Mesenchymal stem cell (in vitro differentiated cells and primary cell): ENCODE measurements around the gene TTC4.

Experiments
- DNase-seq: peaks from one replicate; pipeline ENCODE4 v3.0.0-alpha.2; 2013
- H2AFZ ChIP-seq: one replicate; pipeline ENCODE4 v1.6.1; 2013; ENCODE audit warnings: low read depth, mild to moderate bottlenecking, control low read depth, inconsistent platforms, low read length, moderate library complexity
- H2AK5ac ChIP-seq: 2 replicates; pipeline ENCODE4 v1.6.1; 2013; ENCODE audit warnings: low read length, moderate library complexity, mild to moderate bottlenecking, inconsistent platforms; ENCODE audit not compliant: severe bottlenecking
- H2BK120ac ChIP-seq: one replicate; pipeline ENCODE4 v1.6.1; 2013; ENCODE audit warnings: low read depth, mild to moderate bottlenecking, inconsistent platforms, low read length, moderate library complexity
- H2BK12ac ChIP-seq, 2 experiments: one replicate each; pipeline ENCODE4 v1.6.1; 2013; ENCODE audit warnings: inconsistent platforms in 2 of 2, low read length in 2 of 2, mild to moderate bottlenecking in 2 of 2, moderate library complexity in 2 of 2, control low read depth in 1 of 2
- H2BK15ac ChIP-seq: one replicate; pipeline ENCODE4 v1.6.1; 2013; ENCODE audit warnings: mild to moderate bottlenecking, low read depth, inconsistent platforms; ENCODE audit not compliant: poor library complexity, severe bottlenecking
- H2BK5ac ChIP-seq: 2 replicates; pipeline ENCODE4 v1.6.1; 2013; ENCODE audit warnings: low read depth, mild to moderate bottlenecking, low read length, control low read depth, inconsistent platforms; ENCODE audit not compliant: poor library complexity, severe bottlenecking
- H3K14ac ChIP-seq, 2 experiments: one replicate each; pipeline ENCODE4 v1.6.1; 2013; ENCODE audit warnings: inconsistent platforms in 2 of 2, low read length in 2 of 2, control low read depth in 1 of 2, mild to moderate bottlenecking in 1 of 2, moderate library complexity in 1 of 2
- H3K18ac ChIP-seq, 2 experiments: one replicate each; pipeline ENCODE4 v1.6.1; 2013; ENCODE audit warnings: inconsistent platforms in 2 of 2, low read length in 2 of 2, control low read depth in 1 of 2, low read depth in 1 of 2, mild to moderate bottlenecking in 1 of 2
- H3K23ac ChIP-seq, 2 experiments: one replicate each; pipeline ENCODE4 v1.6.1; 2013; ENCODE audit warnings: inconsistent platforms in 2 of 2, low read length in 2 of 2, mild to moderate bottlenecking in 2 of 2, moderate library complexity in 2 of 2, control low read depth in 1 of 2
- H3K27ac ChIP-seq: 2 replicates; pipeline ENCODE4 v1.5.1; 2013; ENCODE audit warnings: mild to moderate bottlenecking, moderate library complexity, low read length, control low read depth, inconsistent platforms; ENCODE audit not compliant: poor library complexity, severe bottlenecking
- H3K27me3 ChIP-seq, 2 experiments: 2 replicates each; pipeline versions ENCODE4 v1.6.1 to v1.7.0; 2013; ENCODE audit warnings: low read length in 2 of 2, mild to moderate bottlenecking in 2 of 2, moderate library complexity in 2 of 2, control low read depth in 1 of 2, inconsistent platforms in 1 of 2; ENCODE audit not compliant: control insufficient read depth in 1 of 2, insufficient read depth in 1 of 2
- H3K36me3 ChIP-seq, 2 experiments: 2 replicates each; pipeline versions ENCODE4 v1.6.1 to v1.7.0; 2013; ENCODE audit warnings: low read length in 2 of 2, control low read depth in 1 of 2, inconsistent platforms in 1 of 2, low read depth in 1 of 2, mild to moderate bottlenecking in 1 of 2; ENCODE audit not compliant: insufficient read depth in 2 of 2, control insufficient read depth in 1 of 2
- H3K4ac ChIP-seq, 2 experiments: one replicate each; pipeline ENCODE4 v1.6.1; 2013; ENCODE audit warnings: inconsistent platforms in 2 of 2, low read length in 2 of 2, mild to moderate bottlenecking in 2 of 2, moderate library complexity in 2 of 2, control low read depth in 1 of 2, low read depth in 1 of 2
- H3K4me1 ChIP-seq: 2 replicates; pipeline ENCODE4 v1.6.1; 2013; ENCODE audit warnings: low read depth, low read length, control low read depth; ENCODE audit not compliant: control insufficient read depth, insufficient read depth
- H3K4me2 ChIP-seq: 2 replicates; pipeline ENCODE4 v1.6.1; 2013; ENCODE audit warnings: low read length, mild to moderate bottlenecking, inconsistent platforms; ENCODE audit not compliant: poor library complexity, severe bottlenecking
- H3K4me3 ChIP-seq, 2 experiments: 2 replicates each; pipeline versions ENCODE4 v1.5.1 to v1.7.0; 2013; ENCODE audit warnings: low read length in 2 of 2, mild to moderate bottlenecking in 2 of 2, control low read depth in 1 of 2, low read depth in 1 of 2; ENCODE audit not compliant: insufficient read depth in 1 of 2
- H3K79me1 ChIP-seq: replicated peaks from 2 replicates; pipeline ENCODE4 v1.6.1; 2013; ENCODE audit warnings: mild to moderate bottlenecking, control low read depth, low read length, inconsistent platforms; ENCODE audit not compliant: poor library complexity, severe bottlenecking
- H3K9ac ChIP-seq: 2 replicates; pipeline ENCODE4 v1.7.0; 2013; ENCODE audit warnings: mild to moderate bottlenecking, low read length, moderate library complexity
- H3K9me3 ChIP-seq: 2 replicates; pipeline ENCODE4 v1.7.0; 2013; ENCODE audit warnings: mild to moderate bottlenecking, low read length; ENCODE audit not compliant: control insufficient read depth
- H4K8ac ChIP-seq: one replicate; pipeline ENCODE4 v1.6.1; 2013; ENCODE audit warnings: inconsistent platforms, mild to moderate bottlenecking, low read length, moderate library complexity
- H4K91ac ChIP-seq: one replicate; pipeline ENCODE4 v1.6.1; 2013; ENCODE audit warnings: mild to moderate bottlenecking, low read length, inconsistent platforms
- WGBS: methylation state at CpG from one replicate; pipeline ENCODE4 v1.1.7; 2013; ENCODE audit warnings: mixed read lengths; 5-methylcytosine and 5-hydroxymethylcytosine counted together

Gene TTC4

GRCh38 chr1:54671985-54672608 lies 43.6 kb upstream of the TTC4 start:
- no peak overlapping the region for H4K8ac ChIP-seq
- DNase-seq = peak; percentile 55
- H3K36me3 ChIP-seq = no peaks in the 10 kb centered on the region
- H3K18ac ChIP-seq = no peak overlapping the region
- no peak overlapping the region for H3K4me3 ChIP-seq
- H3K4me1 ChIP-seq = no peaks in the 10 kb centered on the region
- no peak overlapping the region for H2BK15ac ChIP-seq
- no peak overlapping the region for H4K91ac ChIP-seq
- H2BK5ac ChIP-seq = no peak overlapping the region
- no peak overlapping the region for H3K9ac ChIP-seq
- H3K27me3 ChIP-seq = peaks cover 11 to 33% of the 10 kb centered on the region in 2 experiments
- H2AFZ ChIP-seq = no peak overlapping the region
- H3K4me2 ChIP-seq = no peak overlapping the region
- no peak overlapping the region for H3K14ac ChIP-seq
- no peak overlapping the region for H3K23ac ChIP-seq
- H2AK5ac ChIP-seq = no peak overlapping the region
- WGBS = 34% methylated on average over 6 of the region's 6 CpGs
- no peak overlapping the region for H2BK12ac ChIP-seq
- H3K79me1 ChIP-seq = no peaks in the 10 kb centered on the region
- no peak overlapping the region for H2BK120ac ChIP-seq
- no peak overlapping the region for H3K4ac ChIP-seq
- no peaks in the 10 kb centered on the region for H3K9me3 ChIP-seq
- no peak overlapping the region for H3K27ac ChIP-seq

DNA sequence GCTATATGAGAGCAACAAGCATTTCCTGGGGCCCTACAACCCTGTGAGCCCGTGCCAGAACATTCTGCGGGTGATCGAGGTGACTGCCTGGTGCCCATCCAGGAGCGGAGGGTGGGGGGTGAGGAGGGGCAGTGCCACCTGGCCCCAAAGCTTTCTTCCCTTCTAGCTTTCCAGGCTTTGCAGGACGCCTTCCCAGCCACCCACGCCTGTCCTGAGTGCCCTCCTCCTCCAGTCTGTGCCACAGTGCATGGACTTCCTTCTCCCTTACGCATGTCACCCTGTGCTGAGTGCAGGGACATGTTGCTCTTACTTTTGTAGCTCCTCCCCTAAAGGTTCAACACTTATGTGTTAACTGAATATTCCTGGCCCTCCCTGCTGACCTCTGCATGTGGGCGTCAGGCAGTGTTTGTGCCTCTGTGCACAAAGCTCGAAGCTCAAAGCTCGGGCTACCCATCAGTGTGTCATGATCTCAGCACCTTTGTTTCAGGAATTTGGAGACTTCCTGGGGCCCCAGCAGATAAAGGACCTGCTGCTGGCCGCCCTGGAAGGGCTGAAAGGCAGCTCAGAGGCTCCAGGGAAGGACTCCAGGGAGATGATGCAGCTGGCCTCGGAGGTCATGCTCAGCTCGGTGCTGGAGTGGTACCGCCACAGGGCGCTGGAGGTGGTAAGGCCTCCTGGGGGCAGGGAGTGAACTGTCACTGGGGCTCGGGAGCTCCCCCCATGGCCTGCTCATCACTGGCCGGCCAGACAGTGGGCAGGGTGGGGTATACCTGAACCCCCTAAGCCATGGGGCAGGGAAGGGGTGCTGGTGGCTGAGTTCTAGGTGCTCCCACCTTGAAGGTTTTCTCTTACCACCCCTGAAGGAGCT lies 36.7 kb upstream of the TTC4 start:
- no peak overlapping the region for H3K27ac ChIP-seq
- H4K8ac ChIP-seq = no peak overlapping the region
- H3K4me2 ChIP-seq = no peak overlapping the region
- no peak for DNase-seq
- no peaks in the 10 kb centered on the region for H3K9me3 ChIP-seq
- H3K18ac ChIP-seq = no peak overlapping the region
- no peak overlapping the region for H3K4ac ChIP-seq
- no peak overlapping the region for H3K14ac ChIP-seq
- H2BK5ac ChIP-seq = no peak overlapping the region
- peaks cover 20 to 55% of the 10 kb centered on the region in 2 experiments for H3K27me3 ChIP-seq
- no peak overlapping the region for H3K9ac ChIP-seq
- 68% methylated on average over 16 of the region's 17 CpGs for WGBS
- H3K23ac ChIP-seq = no peak overlapping the region
- H2BK120ac ChIP-seq = no peak overlapping the region
- no peak overlapping the region for H3K4me3 ChIP-seq
- no peak overlapping the region for H2BK12ac ChIP-seq
- no peaks in the 10 kb centered on the region for H3K4me1 ChIP-seq
- H2AK5ac ChIP-seq = no peak overlapping the region
- no peak overlapping the region for H4K91ac ChIP-seq
- no peak overlapping the region for H2BK15ac ChIP-seq
- H3K36me3 ChIP-seq = no peaks in the 10 kb centered on the region
- no peaks in the 10 kb centered on the region for H3K79me1 ChIP-seq
- H2AFZ ChIP-seq = no peak overlapping the region

GRCh38 chr1:54679706-54680105 lies 36.0 kb upstream of the TTC4 start:
- no peak overlapping the region for H3K4ac ChIP-seq
- no peaks in the 10 kb centered on the region for H3K9me3 ChIP-seq
- H3K27me3 ChIP-seq = peaks cover 24 to 57% of the 10 kb centered on the region in 2 experiments
- H2BK15ac ChIP-seq = peak overlapping the region; percentile 75
- no peak overlapping the region for H3K23ac ChIP-seq
- DNase-seq = no peak
- H3K27ac ChIP-seq = no peak overlapping the region
- WGBS = 83% methylated on average over 7 of the region's 7 CpGs
- H2AFZ ChIP-seq = no peak overlapping the region
- H3K79me1 ChIP-seq = no peaks in the 10 kb centered on the region
- no peak overlapping the region for H3K4me3 ChIP-seq
- no peaks in the 10 kb centered on the region for H3K36me3 ChIP-seq
- no peak overlapping the region for H2BK120ac ChIP-seq
- no peak overlapping the region for H2BK5ac ChIP-seq
- H2AK5ac ChIP-seq = no peak overlapping the region
- no peak overlapping the region for H3K18ac ChIP-seq
- no peak overlapping the region for H4K8ac ChIP-seq
- no peak overlapping the region for H3K9ac ChIP-seq
- H3K14ac ChIP-seq = no peak overlapping the region
- no peak overlapping the region for H4K91ac ChIP-seq
- H3K4me1 ChIP-seq = no peaks in the 10 kb centered on the region
- no peak overlapping the region for H3K4me2 ChIP-seq
- H2BK12ac ChIP-seq = no peak overlapping the region

DNA sequence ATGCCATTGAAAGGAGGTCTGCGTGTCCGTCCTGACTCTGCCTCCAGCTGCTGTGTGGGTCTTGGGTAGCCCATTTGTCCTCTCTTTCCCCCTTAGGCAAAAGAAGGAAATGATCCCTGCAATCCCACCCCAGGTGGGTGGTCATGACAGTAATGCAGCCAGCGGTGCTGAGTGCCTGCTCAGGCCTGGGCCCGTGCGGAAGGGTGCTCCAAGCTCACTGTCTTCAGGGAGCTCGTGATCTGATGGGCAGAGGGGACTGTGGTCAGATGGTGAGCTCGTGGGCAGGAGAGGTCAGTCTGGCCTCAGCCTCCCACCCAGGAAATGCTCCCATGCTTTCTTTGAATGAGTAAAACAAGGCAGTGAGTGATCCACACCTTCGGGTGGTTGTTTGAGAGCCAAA lies 35.3 kb upstream of the TTC4 start:
- no peak overlapping the region for H3K27ac ChIP-seq
- no peaks in the 10 kb centered on the region for H3K36me3 ChIP-seq
- no peaks in the 10 kb centered on the region for H3K79me1 ChIP-seq
- 80% methylated on average over 8 of the region's 8 CpGs for WGBS
- no peak overlapping the region for H3K23ac ChIP-seq
- H3K4me1 ChIP-seq = no peaks in the 10 kb centered on the region
- H2BK120ac ChIP-seq = no peak overlapping the region
- no peak overlapping the region for H3K4me3 ChIP-seq
- no peaks in the 10 kb centered on the region for H3K9me3 ChIP-seq
- no peak overlapping the region for H2BK15ac ChIP-seq
- H3K18ac ChIP-seq = no peak overlapping the region
- H3K4ac ChIP-seq = no peak overlapping the region
- H4K91ac ChIP-seq = no peak overlapping the region
- H2BK5ac ChIP-seq = no peak overlapping the region
- no peak overlapping the region for H3K4me2 ChIP-seq
- H3K14ac ChIP-seq = no peak overlapping the region
- no peak for DNase-seq
- no peak overlapping the region for H4K8ac ChIP-seq
- H2BK12ac ChIP-seq = no peak overlapping the region
- H3K9ac ChIP-seq = no peak overlapping the region
- no peak overlapping the region for H2AK5ac ChIP-seq
- H3K27me3 ChIP-seq = peaks cover 27 to 63% of the 10 kb centered on the region in 2 experiments
- no peak overlapping the region for H2AFZ ChIP-seq
